SK-N-SH (cell line): ENCODE results near the gene DLEC1.

Experiments used
- CTCF ChIP-seq: fragments of 200-600 bp; sonication (generic); IDR thresholded peaks from 2 replicates; pipeline ENCODE4 v1.6.1; 2017; ENCODE audit warnings: antibody characterized with exemption, mild to moderate bottlenecking, moderate library complexity
- EP300 ChIP-seq, 2 experiments: IDR thresholded peaks; 2 replicates each; pipeline versions ENCODE4 v1.4.0 to v1.6.1; 2012; ENCODE audit warnings: borderline replicate concordance in 1 of 2, low read depth in 1 of 2, low read length in 1 of 2
- POLR2AphosphoS5 ChIP-seq: IDR thresholded peaks from 2 replicates; pipeline ENCODE4 v1.6.1; 2012; ENCODE audit warnings: low read depth, low read length
- RAD21 ChIP-seq: IDR thresholded peaks from 2 replicates; pipeline ENCODE4 v1.6.1; 2012; ENCODE audit warnings: mild to moderate bottlenecking, low read length
- RXRA ChIP-seq: IDR thresholded peaks from 2 replicates; pipeline ENCODE4 v1.4.0; 2012; ENCODE audit warnings: low read depth, mild to moderate bottlenecking, borderline replicate concordance
- SMC3 ChIP-seq: IDR thresholded peaks from 2 replicates; pipeline ENCODE4 v1.6.1; 2012; ENCODE audit warnings: low read depth, low read length, improper control_type of control experiment
- TCF12 ChIP-seq: IDR thresholded peaks from 2 replicates; pipeline ENCODE4 v1.4.0; 2012
- USF2 ChIP-seq: fragments of 150-350 bp; IDR thresholded peaks from 2 replicates; pipeline ENCODE4 v1.6.1; 2017; ENCODE audit warnings: antibody characterized with exemption, low read length, low read depth, borderline replicate concordance
- TF ChIP-seq, protein P1 (sequence below): IDR thresholded peaks from 2 replicates; pipeline ENCODE4 v1.6.1; 2012; ENCODE audit warnings: mild to moderate bottlenecking, low read depth, low read length, moderate library complexity

- no peak for TF ChIP-seq CTCF
- no peak for TF ChIP-seq RXRA
- no peak for TF ChIP-seq POLR2AphosphoS5
- TF ChIP-seq, protein P1, sequence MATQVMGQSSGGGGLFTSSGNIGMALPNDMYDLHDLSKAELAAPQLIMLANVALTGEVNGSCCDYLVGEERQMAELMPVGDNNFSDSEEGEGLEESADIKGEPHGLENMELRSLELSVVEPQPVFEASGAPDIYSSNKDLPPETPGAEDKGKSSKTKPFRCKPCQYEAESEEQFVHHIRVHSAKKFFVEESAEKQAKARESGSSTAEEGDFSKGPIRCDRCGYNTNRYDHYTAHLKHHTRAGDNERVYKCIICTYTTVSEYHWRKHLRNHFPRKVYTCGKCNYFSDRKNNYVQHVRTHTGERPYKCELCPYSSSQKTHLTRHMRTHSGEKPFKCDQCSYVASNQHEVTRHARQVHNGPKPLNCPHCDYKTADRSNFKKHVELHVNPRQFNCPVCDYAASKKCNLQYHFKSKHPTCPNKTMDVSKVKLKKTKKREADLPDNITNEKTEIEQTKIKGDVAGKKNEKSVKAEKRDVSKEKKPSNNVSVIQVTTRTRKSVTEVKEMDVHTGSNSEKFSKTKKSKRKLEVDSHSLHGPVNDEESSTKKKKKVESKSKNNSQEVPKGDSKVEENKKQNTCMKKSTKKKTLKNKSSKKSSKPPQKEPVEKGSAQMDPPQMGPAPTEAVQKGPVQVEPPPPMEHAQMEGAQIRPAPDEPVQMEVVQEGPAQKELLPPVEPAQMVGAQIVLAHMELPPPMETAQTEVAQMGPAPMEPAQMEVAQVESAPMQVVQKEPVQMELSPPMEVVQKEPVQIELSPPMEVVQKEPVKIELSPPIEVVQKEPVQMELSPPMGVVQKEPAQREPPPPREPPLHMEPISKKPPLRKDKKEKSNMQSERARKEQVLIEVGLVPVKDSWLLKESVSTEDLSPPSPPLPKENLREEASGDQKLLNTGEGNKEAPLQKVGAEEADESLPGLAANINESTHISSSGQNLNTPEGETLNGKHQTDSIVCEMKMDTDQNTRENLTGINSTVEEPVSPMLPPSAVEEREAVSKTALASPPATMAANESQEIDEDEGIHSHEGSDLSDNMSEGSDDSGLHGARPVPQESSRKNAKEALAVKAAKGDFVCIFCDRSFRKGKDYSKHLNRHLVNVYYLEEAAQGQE: no peak
- no peak for TF ChIP-seq USF2
- TF ChIP-seq EP300 (IDR thresholded peaks at IDR 0.05; ENCODE audit: borderline replicate concordance in 1 of 2, low read depth in 1 of 2, low read length in 1 of 2): no peak
- TF ChIP-seq RAD21: no peak
- no peak for TF ChIP-seq SMC3
- TF ChIP-seq TCF12: no peak
These were observed 41.7 kb upstream of the DLEC1 start for GRCh38 chr3:37997342-37997741.
